ENCODE results near the gene LONRF2.
A peak's percentile ranks its signal among the peaks of the same experiment; 100 is the strongest.

DNA sequence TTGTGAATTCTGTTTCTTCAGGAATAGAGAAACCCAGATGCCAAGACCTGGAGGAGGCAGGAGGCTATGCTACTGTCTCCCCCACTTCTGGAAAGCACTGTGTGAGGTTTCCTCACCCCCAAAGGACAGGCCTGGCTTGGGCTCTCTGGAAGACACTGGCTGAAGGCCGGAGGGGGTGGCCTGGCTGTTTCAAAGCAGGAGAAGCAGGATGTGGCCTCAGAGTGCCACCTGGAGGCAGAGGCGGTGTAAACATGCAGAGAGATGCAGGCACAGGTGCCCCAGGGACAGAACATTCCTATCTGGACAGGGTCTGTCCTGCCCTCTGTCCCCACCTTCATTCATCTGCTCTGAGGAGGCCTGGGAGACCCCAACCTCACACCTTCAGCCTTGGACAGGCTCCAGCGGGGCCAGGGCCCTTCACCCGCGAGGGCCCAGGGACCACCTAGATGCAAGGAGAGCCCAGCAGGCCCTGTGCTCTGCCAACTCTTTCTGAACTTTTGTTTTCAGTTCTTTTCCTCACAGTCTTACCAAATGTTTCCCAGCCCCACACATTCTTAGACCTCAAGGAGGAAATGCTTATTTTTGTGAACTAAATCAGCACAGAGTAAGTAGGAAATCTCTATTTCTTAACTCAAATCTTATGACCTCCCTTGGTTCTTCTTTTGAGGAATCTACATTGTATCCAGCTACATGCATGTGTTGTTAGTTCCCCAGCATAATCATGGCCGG lies 79.2 kb downstream of the LONRF2 start:
- TF ChIP-seq SMC3 (IDR thresholded peaks at IDR 0.05; ENCODE audit: low read length), result peak; percentile 96
- TF ChIP-seq RNF2 (conservative IDR thresholded peaks at IDR 0.05; ENCODE audit: low read depth), result no peak
- TF ChIP-seq POLR2AphosphoS2 (IDR thresholded peaks at IDR 0.05; ENCODE audit: low read depth, low read length), result no peak
- TF ChIP-seq POLR2AphosphoS5 (IDR thresholded peaks at IDR 0.05; ENCODE audit: low read depth, low read length), result no peak
- TF ChIP-seq, protein P1, sequence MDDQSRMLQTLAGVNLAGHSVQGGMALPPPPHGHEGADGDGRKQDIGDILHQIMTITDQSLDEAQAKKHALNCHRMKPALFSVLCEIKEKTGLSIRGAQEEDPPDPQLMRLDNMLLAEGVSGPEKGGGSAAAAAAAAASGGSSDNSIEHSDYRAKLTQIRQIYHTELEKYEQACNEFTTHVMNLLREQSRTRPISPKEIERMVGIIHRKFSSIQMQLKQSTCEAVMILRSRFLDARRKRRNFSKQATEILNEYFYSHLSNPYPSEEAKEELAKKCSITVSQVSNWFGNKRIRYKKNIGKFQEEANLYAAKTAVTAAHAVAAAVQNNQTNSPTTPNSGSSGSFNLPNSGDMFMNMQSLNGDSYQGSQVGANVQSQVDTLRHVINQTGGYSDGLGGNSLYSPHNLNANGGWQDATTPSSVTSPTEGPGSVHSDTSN (CRISPR knock-in tag; IDR thresholded peaks at IDR 0.05; ENCODE audit: borderline replicate concordance), result no peak
